Esophagus (tissue), 2 donors: ENCODE data around the gene OLFML2B. TPM values are rescaled to one million over a fixed set of nuclear protein-coding genes. Genes with fewer than 3 reads are reported as not detected.
A peak's percentile ranks its signal among the peaks of the same experiment; 100 is the strongest.

Source experiments
- H3K27ac ChIP-seq, 2 donors: one replicate each; pipeline ENCODE4 v1.5.1; 2013; ENCODE audit warnings: low read depth in 2 of 2, mild to moderate bottlenecking in 2 of 2, inconsistent platforms in 1 of 2, low read length in 1 of 2, moderate library complexity in 1 of 2
- H3K27me3 ChIP-seq, 2 donors: one replicate each; pipeline ENCODE4 v1.6.1; 2013; ENCODE audit warnings: low read length in 2 of 2, control low read depth in 1 of 2, mild to moderate bottlenecking in 1 of 2; ENCODE audit not compliant: insufficient read depth in 2 of 2, control insufficient read depth in 1 of 2
- H3K36me3 ChIP-seq, 2 donors: one replicate each; pipeline ENCODE4 v1.6.1; 2013; ENCODE audit warnings: low read length in 1 of 2; ENCODE audit not compliant: control insufficient read depth in 2 of 2, insufficient read depth in 2 of 2
- H3K4me1 ChIP-seq, 2 donors: one replicate each; pipeline ENCODE4 v1.6.1; 2013; ENCODE audit warnings: low read length in 1 of 2; ENCODE audit not compliant: control insufficient read depth in 2 of 2, insufficient read depth in 2 of 2
- H3K4me3 ChIP-seq, 2 donors: one replicate each; pipeline ENCODE4 v1.5.1; 2013; ENCODE audit warnings: low read length in 2 of 2, mild to moderate bottlenecking in 2 of 2, low read depth in 1 of 2, moderate library complexity in 1 of 2
- H3K9me3 ChIP-seq, 2 donors: one replicate each; pipeline ENCODE4 v1.6.1; 2013; ENCODE audit warnings: mild to moderate bottlenecking in 2 of 2, low read depth in 1 of 2, low read length in 1 of 2, moderate library complexity in 1 of 2; ENCODE audit not compliant: control insufficient read depth in 2 of 2, insufficient read depth in 1 of 2
- WGBS, 2 donors: extraction: QIAGEN DNeasy Blood & Tissue Kit; methylation state at CpG; one replicate each; pipeline ENCODE4 v1.1.7; 2013; 5-methylcytosine and 5-hydroxymethylcytosine counted together
- polyA plus RNA-seq, 2 donors: library from polyadenylated mRNA; stranded (reverse); fragments of 200-250 nt; gene quantifications; one replicate each; pipeline ENCODE4 v1.2.3, GENCODE V29; 2013
- donor health status: healthy with polysubstance abuse.
- donor health status: Bipolar disorder and iron deficiency.

The OLFML2B gene
- polyA plus RNA-seq, 2 donors: 0.29 to 0.66 TPM

- Histone ChIP-seq H3K27me3 (no peaks in the 10 kb centered on the region), H3K4me3 (no peak overlapping the region), H3K27ac (no peak overlapping the region), H3K4me1 (no peaks in the 10 kb centered on the region), H3K9me3 (no peaks in the 10 kb centered on the region), H3K36me3 (peaks cover 2 to 6% of the 10 kb centered on the region in 2 donors)
- WGBS, 2 donors: 83 to 86% methylated on average over 3 of the region's 3 CpGs
These were observed 66.7 kb downstream of the OLFML2B start for GRCh38 chr1:161956930-161957329.

- no peak overlapping the region for H3K4me3 ChIP-seq
- H3K27ac ChIP-seq: no peak overlapping the region
- H3K4me1 ChIP-seq: no peaks in the 10 kb centered on the region
- H3K27me3 ChIP-seq: no peaks in the 10 kb centered on the region
- H3K9me3 ChIP-seq: no peaks in the 10 kb centered on the region
- 90 to 91% methylated on average over 4 of the region's 4 CpGs for WGBS, 2 donors
- H3K36me3 ChIP-seq: peaks cover 2 to 6% of the 10 kb centered on the region in 2 donors
These were observed 67.6 kb downstream of the OLFML2B start for GRCh38 chr1:161956097-161956496.

GRCh38 chr1:161955606-161956005 lies 68.1 kb downstream of the OLFML2B start:
- H3K27ac ChIP-seq: no peak overlapping the region
- no peaks in the 10 kb centered on the region for H3K9me3 ChIP-seq
- H3K36me3 ChIP-seq: peaks cover under 1 to 5% of the 10 kb centered on the region in 2 donors
- WGBS, 2 donors: 91 to 96% methylated on average over 2 of the region's 2 CpGs
- no peaks in the 10 kb centered on the region for H3K4me1 ChIP-seq
- H3K27me3 ChIP-seq: no peaks in the 10 kb centered on the region
- H3K4me3 ChIP-seq: no peak overlapping the region

GRCh38 chr1:161954466-161954865 lies 69.2 kb downstream of the OLFML2B start:
- Histone ChIP-seq H3K36me3 (peaks cover 0 to 4% of the 10 kb centered on the region in 2 donors), H3K4me3 (no peak overlapping the region), H3K4me1 (no peaks in the 10 kb centered on the region), H3K27ac (no peak overlapping the region), H3K27me3 (no peaks in the 10 kb centered on the region), H3K9me3 (no peaks in the 10 kb centered on the region)

- Histone ChIP-seq H3K36me3 (peaks cover 0 to 4% of the 10 kb centered on the region in 2 donors), H3K27ac (no peak overlapping the region), H3K4me3 (no peak overlapping the region), H3K9me3 (no peaks in the 10 kb centered on the region), H3K4me1 (no peaks in the 10 kb centered on the region), H3K27me3 (no peaks in the 10 kb centered on the region)
- WGBS, 2 donors: 54 to 57% methylated on average over 2 of the region's 2 CpGs
These were observed 69.6 kb downstream of the OLFML2B start for GRCh38 chr1:161954050-161954449.

- Histone ChIP-seq H3K4me3 (no peak overlapping the region), H3K4me1 (no peaks in the 10 kb centered on the region), H3K27me3 (no peaks in the 10 kb centered on the region), H3K9me3 (no peaks in the 10 kb centered on the region), H3K36me3 (peaks cover 0 to 2% of the 10 kb centered on the region in 2 donors), H3K27ac (no peak overlapping the region)
- WGBS, 2 donors: 84 to 90% methylated on average over 5 of the region's 5 CpGs
These were observed 70.3 kb downstream of the OLFML2B start for GRCh38 chr1:161953256-161953920.

GRCh38 chr1:161952607-161953172 lies 71.0 kb downstream of the OLFML2B start:
- 92 to 94% methylated on average over 3 of the region's 3 CpGs for WGBS, 2 donors
- Histone ChIP-seq H3K4me1 (no peaks in the 10 kb centered on the region), H3K27me3 (no peaks in the 10 kb centered on the region), H3K27ac (no peak overlapping the region), H3K9me3 (no peaks in the 10 kb centered on the region), H3K36me3 (no peaks in the 10 kb centered on the region), H3K4me3 (no peak overlapping the region)

- Histone ChIP-seq H3K36me3 (no peaks in the 10 kb centered on the region), H3K4me3 (no peak overlapping the region)
- 90 to 94% methylated on average over 1 of the region's 1 CpG for WGBS, 2 donors
These were observed 72.0 kb downstream of the OLFML2B start for GRCh38 chr1:161951646-161952045.

GRCh38 chr1:161950377-161950776 lies 73.3 kb downstream of the OLFML2B start:
- Histone ChIP-seq H3K9me3 (no peaks in the 10 kb centered on the region), H3K27ac (no peak overlapping the region), H3K4me1 (no peaks in the 10 kb centered on the region), H3K27me3 (no peaks in the 10 kb centered on the region), H3K4me3 (no peak overlapping the region), H3K36me3 (no peaks in the 10 kb centered on the region)
- 94 to 100% methylated on average over 1 of the region's 1 CpG for WGBS, 2 donors

More at GRCh38 chr1:161951646-161952045, 72.0 kb downstream of the OLFML2B start:
- H3K27me3 ChIP-seq: no peaks in the 10 kb centered on the region
- H3K4me1 ChIP-seq: no peaks in the 10 kb centered on the region
- H3K9me3 ChIP-seq: no peaks in the 10 kb centered on the region
- H3K27ac ChIP-seq: no peak overlapping the region

GRCh38 chr1:161949548-161949947 lies 74.1 kb downstream of the OLFML2B start:
- Histone ChIP-seq H3K4me1 (peaks cover 0 to under 1% of the 10 kb centered on the region in 2 donors), H3K27ac (peak overlapping the region; percentile 6 to 33)
- 81 to 84% methylated on average over 2 of the region's 2 CpGs for WGBS, 2 donors

More at GRCh38 chr1:161949548-161949947, 74.1 kb downstream of the OLFML2B start:
- H3K4me3 ChIP-seq: no peak overlapping the region
- no peaks in the 10 kb centered on the region for H3K27me3 ChIP-seq
- no peaks in the 10 kb centered on the region for H3K9me3 ChIP-seq
- no peaks in the 10 kb centered on the region for H3K36me3 ChIP-seq
